SK-N-SH treated with all-trans-retinoic acid at 6 μM for 48 hours (cell line): ENCODE measurements around the gene SENP5.

ENCODE experiments used
- ATAC-seq: fragments of 200-7000 bp; cut with Tn5 transposase; 3 replicates; pipeline ENCODE4 v1.9.1; 2020; ENCODE audit warnings: mild to moderate bottlenecking, moderate library complexity
- ARNTL ChIP-seq: fragments of 450-650 bp; formaldehyde crosslinking; IDR thresholded peaks from 2 replicates; pipeline ENCODE4 v1.5.0; 2020; ENCODE audit warnings: low read depth, mild to moderate bottlenecking, moderate library complexity, borderline replicate concordance
- CSRNP3 ChIP-seq: fragments of 250-450 bp; sonication (Bioruptor Pico); IDR thresholded peaks from 2 replicates; pipeline ENCODE4 v1.5.1; 2021; ENCODE audit warnings: mild to moderate bottlenecking, moderate library complexity
- ESRRG ChIP-seq: fragments of 250-450 bp; sonication (Bioruptor Pico); IDR thresholded peaks from 2 replicates; pipeline ENCODE4 v1.6.1; 2021; ENCODE audit warnings: mild to moderate bottlenecking
- GLIS3 ChIP-seq: fragments of 250-450 bp; sonication (Bioruptor Pico); IDR thresholded peaks from 2 replicates; pipeline ENCODE4 v1.5.0; 2020; ENCODE audit warnings: mild to moderate bottlenecking, moderate library complexity
- ISL1 ChIP-seq: fragments of 250-450 bp; sonication (Bioruptor Pico); IDR thresholded peaks from 2 replicates; pipeline ENCODE4 v2.1.2; 2022; ENCODE audit warnings: mild to moderate bottlenecking, moderate library complexity
- OSR1 ChIP-seq: fragments of 250-450 bp; sonication (Bioruptor Pico); IDR thresholded peaks from 2 replicates; pipeline ENCODE4 v1.8.0; 2022; ENCODE audit warnings: moderate library complexity, mild to moderate bottlenecking, inconsistent platforms
- PATZ1 ChIP-seq: fragments of 250-450 bp; sonication (Bioruptor Pico); IDR thresholded peaks from 2 replicates; pipeline ENCODE4 v1.8.0; 2020; ENCODE audit warnings: mild to moderate bottlenecking, moderate library complexity, borderline replicate concordance
- POU6F1 ChIP-seq: fragments of 250-450 bp; sonication (Bioruptor Pico); IDR thresholded peaks from 2 replicates; pipeline ENCODE4 v1.8.0; 2021; ENCODE audit warnings: low read depth, mild to moderate bottlenecking, moderate library complexity, borderline replicate concordance
- PPARA ChIP-seq: fragments of 250-450 bp; sonication (Bioruptor Pico); IDR thresholded peaks from 2 replicates; pipeline ENCODE4 v1.5.0; 2020; ENCODE audit warnings: mild to moderate bottlenecking, borderline replicate concordance
- RARB ChIP-seq: fragments of 250-450 bp; sonication (Bioruptor Pico); IDR thresholded peaks from 2 replicates; pipeline ENCODE4 v1.8.0; 2021; ENCODE audit warnings: mild to moderate bottlenecking, moderate library complexity
- SNAI2 ChIP-seq: fragments of 250-450 bp; sonication (Bioruptor Pico); IDR thresholded peaks from 2 replicates; pipeline ENCODE4 v1.5.0; 2020; ENCODE audit warnings: mild to moderate bottlenecking, moderate library complexity
- TCF4 ChIP-seq: fragments of 250-450 bp; sonication (Bioruptor Pico); IDR thresholded peaks from 2 replicates; pipeline ENCODE4 v1.8.0; 2021; ENCODE audit warnings: mild to moderate bottlenecking, moderate library complexity, borderline replicate concordance
- TOX ChIP-seq: fragments of 250-450 bp; sonication (Bioruptor Pico); IDR thresholded peaks from 2 replicates; pipeline ENCODE4 v1.8.0; 2021; ENCODE audit warnings: mild to moderate bottlenecking, moderate library complexity, borderline replicate concordance
- ZC3H10 ChIP-seq: fragments of 250-450 bp; sonication (Bioruptor Pico); IDR thresholded peaks from 2 replicates; pipeline ENCODE4 v1.5.1; 2021; ENCODE audit warnings: mild to moderate bottlenecking, moderate library complexity
- ZFP3 ChIP-seq: fragments of 250-450 bp; sonication (Bioruptor Pico); IDR thresholded peaks from 2 replicates; pipeline ENCODE4 v1.5.0; 2020; ENCODE audit warnings: mild to moderate bottlenecking, moderate library complexity
- ZFP30 ChIP-seq: fragments of 450-650 bp; formaldehyde crosslinking; IDR thresholded peaks from 2 replicates; pipeline ENCODE4 v1.5.0; 2022; ENCODE audit warnings: mild to moderate bottlenecking, moderate library complexity
- ZNF565 ChIP-seq: fragments of 450-650 bp; formaldehyde crosslinking; conservative IDR thresholded peaks from 2 replicates; pipeline ENCODE4 v1.5.0; 2020; ENCODE audit warnings: low read depth, mild to moderate bottlenecking, moderate library complexity
- ZNF70 ChIP-seq: fragments of 450-650 bp; formaldehyde crosslinking; IDR thresholded peaks from 2 replicates; pipeline ENCODE4 v1.5.0; 2020; ENCODE audit warnings: mild to moderate bottlenecking, moderate library complexity
- ZNF8 ChIP-seq: fragments of 450-650 bp; formaldehyde crosslinking; IDR thresholded peaks from 2 replicates; pipeline ENCODE4 v1.5.0; 2020; ENCODE audit warnings: mild to moderate bottlenecking, moderate library complexity
- TF ChIP-seq, protein P1 (sequence below): fragments of 250-450 bp; sonication (Bioruptor Pico); IDR thresholded peaks from 2 replicates; pipeline ENCODE4 v1.5.1; 2020; ENCODE audit warnings: low read depth, mild to moderate bottlenecking, moderate library complexity

Gene SENP5

GRCh38 chr3:196951371-196951770 lies 83.7 kb downstream of the SENP5 start (continued):
- no peak for TF ChIP-seq ARNTL (CRISPR knock-in tag)
- no peak for TF ChIP-seq ZNF70 (CRISPR knock-in tag)
- TF ChIP-seq ZNF565 (CRISPR knock-in tag) = no peak
- TF ChIP-seq TOX (CRISPR knock-in tag) = no peak
- no peak for TF ChIP-seq ESRRG (CRISPR knock-in tag)
- TF ChIP-seq GLIS3 = no peak

- no peak for ATAC-seq
- TF ChIP-seq ZC3H10 (CRISPR knock-in tag) (no peak), ISL1 (CRISPR knock-in tag) (no peak), RARB (CRISPR knock-in tag) (no peak), ZNF70 (CRISPR knock-in tag) (no peak), ZNF8 (no peak), ZFP30 (CRISPR knock-in tag) (no peak)
- TF ChIP-seq, protein P1, sequence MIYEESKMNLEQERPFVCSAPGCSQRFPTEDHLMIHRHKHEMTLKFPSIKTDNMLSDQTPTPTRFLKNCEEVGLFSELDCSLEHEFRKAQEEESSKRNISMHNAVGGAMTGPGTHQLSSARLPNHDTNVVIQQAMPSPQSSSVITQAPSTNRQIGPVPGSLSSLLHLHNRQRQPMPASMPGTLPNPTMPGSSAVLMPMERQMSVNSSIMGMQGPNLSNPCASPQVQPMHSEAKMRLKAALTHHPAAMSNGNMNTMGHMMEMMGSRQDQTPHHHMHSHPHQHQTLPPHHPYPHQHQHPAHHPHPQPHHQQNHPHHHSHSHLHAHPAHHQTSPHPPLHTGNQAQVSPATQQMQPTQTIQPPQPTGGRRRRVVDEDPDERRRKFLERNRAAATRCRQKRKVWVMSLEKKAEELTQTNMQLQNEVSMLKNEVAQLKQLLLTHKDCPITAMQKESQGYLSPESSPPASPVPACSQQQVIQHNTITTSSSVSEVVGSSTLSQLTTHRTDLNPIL (CRISPR knock-in tag) = no peak
Measured at GRCh38 chr3:196954832-196955231, 87.1 kb downstream of the SENP5 start.

DNA sequence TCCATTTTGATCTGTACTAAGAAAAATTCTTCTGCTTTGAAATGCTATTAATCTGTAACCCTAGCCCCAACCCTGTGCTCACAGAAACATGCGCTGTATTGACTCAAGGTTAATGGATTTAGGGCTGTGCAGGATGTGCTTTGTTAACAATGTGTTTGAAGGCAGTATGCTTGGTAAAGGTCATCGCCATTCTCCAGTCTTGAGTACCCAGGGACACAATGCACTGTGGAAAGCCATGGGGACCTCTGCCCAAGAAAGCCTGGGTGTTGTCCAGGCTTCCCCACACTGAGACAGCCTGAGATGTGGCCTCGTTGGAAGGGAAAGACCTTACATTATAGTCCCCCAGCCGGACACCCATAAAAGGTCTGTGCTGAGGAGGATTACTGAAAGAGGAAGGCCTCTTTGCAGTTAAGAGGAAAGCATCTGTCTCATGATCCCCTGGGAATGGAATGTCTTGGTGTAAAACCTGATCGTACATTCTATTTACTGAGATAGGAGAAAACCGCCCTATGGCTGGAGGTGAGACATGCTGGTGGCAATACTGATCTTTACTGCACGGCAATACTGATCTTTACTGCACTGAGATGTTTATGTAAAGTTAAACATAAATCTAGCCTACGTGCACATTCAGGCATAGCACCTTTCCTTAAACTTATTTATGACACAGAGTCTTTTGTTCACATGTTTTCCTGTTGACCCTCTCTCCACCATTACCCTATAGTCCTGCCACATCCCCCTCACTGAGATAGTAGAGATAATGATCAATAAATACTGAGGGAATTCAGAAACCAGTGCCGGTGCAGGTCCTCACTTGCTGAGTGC lies 94.6 kb downstream of the SENP5 start:
- ATAC-seq = no peak
- TF ChIP-seq ZNF8 (no peak), ZNF70 (CRISPR knock-in tag) (no peak), TOX (CRISPR knock-in tag) (no peak), TCF4 (CRISPR knock-in tag) (no peak), PPARA (CRISPR knock-in tag) (no peak), ZFP3 (CRISPR knock-in tag) (no peak), PATZ1 (CRISPR knock-in tag) (no peak), ZFP30 (CRISPR knock-in tag) (no peak), OSR1 (CRISPR knock-in tag) (no peak), ZC3H10 (CRISPR knock-in tag) (no peak), GLIS3 (no peak), ESRRG (CRISPR knock-in tag) (no peak)

GRCh38 chr3:196962930-196963630 lies 95.4 kb downstream of the SENP5 start:
- no peak for ATAC-seq
- TF ChIP-seq ESRRG (CRISPR knock-in tag) = no peak
- TF ChIP-seq ZFP3 (CRISPR knock-in tag) = no peak
- TF ChIP-seq ZNF565 (CRISPR knock-in tag) = no peak
- no peak for TF ChIP-seq TCF4 (CRISPR knock-in tag)
- TF ChIP-seq POU6F1 (CRISPR knock-in tag) = no peak
- no peak for TF ChIP-seq ZNF8
- no peak for TF ChIP-seq SNAI2 (CRISPR knock-in tag)
- TF ChIP-seq OSR1 (CRISPR knock-in tag) = no peak
- TF ChIP-seq CSRNP3 = no peak
- no peak for TF ChIP-seq ISL1 (CRISPR knock-in tag)
- TF ChIP-seq GLIS3 = no peak
- no peak for TF ChIP-seq ARNTL (CRISPR knock-in tag)
- TF ChIP-seq ZFP30 (CRISPR knock-in tag) = no peak
- TF ChIP-seq ZC3H10 (CRISPR knock-in tag) = no peak
